NCI-H2107 treated with DMSO at 0.1 percent for 48 hours (cell line): Measurements from ENCODE around the gene CMSS1.

Experiments
- DNase-seq: peaks from one replicate; lab custom pipeline; 2025; ENCODE audit not compliant: unreplicated experiment; lab: John Stamatoyannopoulos, UW

CMSS1 gene

GRCh38 chr3:99957151-99957796 lies 139.6 kb downstream of the CMSS1 start:
- DNase-seq, result no peak

GRCh38 chr3:99958222-99958912 lies 140.7 kb downstream of the CMSS1 start:
- DNase-seq, result no peak

- no peak for DNase-seq
Observed at GRCh38 chr3:99960123-99960878, 142.6 kb downstream of the CMSS1 start.

GRCh38 chr3:99960941-99961340 lies 143.3 kb downstream of the CMSS1 start:
- no peak for DNase-seq

GRCh38 chr3:99961756-99962515 lies 144.3 kb downstream of the CMSS1 start:
- no peak for DNase-seq

- DNase-seq, result no peak
Observed at GRCh38 chr3:99962703-99963102, 145.0 kb downstream of the CMSS1 start.

GRCh38 chr3:99965077-99965476 lies 147.4 kb downstream of the CMSS1 start:
- DNase-seq, result no peak

GRCh38 chr3:99965681-99966408 lies 148.2 kb downstream of the CMSS1 start:
- DNase-seq, result no peak

- no peak for DNase-seq
Observed at GRCh38 chr3:99966662-99967416, 149.2 kb downstream of the CMSS1 start.

GRCh38 chr3:99967796-99968195 lies 150.1 kb downstream of the CMSS1 start:
- no peak for DNase-seq

- DNase-seq, result no peak
Observed at GRCh38 chr3:99969136-99969535, 151.5 kb downstream of the CMSS1 start.

GRCh38 chr3:99970198-99970597 lies 152.5 kb downstream of the CMSS1 start:
- no peak for DNase-seq

- no peak for DNase-seq
Observed at GRCh38 chr3:99971761-99972160, 154.1 kb downstream of the CMSS1 start.

- DNase-seq, result peak; percentile 24
Observed at GRCh38 chr3:99972380-99973104, 154.9 kb downstream of the CMSS1 start.

- no peak for DNase-seq
Observed at GRCh38 chr3:99974989-99975388, 157.3 kb downstream of the CMSS1 start.

GRCh38 chr3:99976584-99976983 lies 158.9 kb downstream of the CMSS1 start:
- DNase-seq, result no peak

GRCh38 chr3:99978221-99978620 lies 160.6 kb downstream of the CMSS1 start:
- DNase-seq, result no peak

GRCh38 chr3:99980606-99981005 lies 162.9 kb downstream of the CMSS1 start:
- no peak for DNase-seq

- no peak for DNase-seq
Observed at GRCh38 chr3:99981138-99981537, 163.5 kb downstream of the CMSS1 start.
